ENCODE data around the gene MUC2.

MUC2 gene

GRCh38 chr11:1077417-1078119 is 2.9 kb downstream of the MUC2 start:
- H3K4me3 Mint-ChIP-seq, result no peak overlapping the region
- no peak overlapping the region for H3K27ac Mint-ChIP-seq
- H3K4me1 Mint-ChIP-seq (ENCODE audit: low read depth), result peaks cover 7% of the 10 kb centered on the region
- H3K27me3 Mint-ChIP-seq, result peaks cover 2% of the 10 kb centered on the region
- H3K36me3 Mint-ChIP-seq (ENCODE audit: low read depth), result no peaks in the 10 kb centered on the region
- H3K9me3 Mint-ChIP-seq, result no peaks in the 10 kb centered on the region
- intact Hi-C loops (cut with micrococcal nuclease), result no loop called here

GRCh38 chr11:1078191-1078601 is 3.5 kb downstream of the MUC2 start:
- Mint-ChIP-seq H3K27ac (no peak overlapping the region), H3K9me3 (no peaks in the 10 kb centered on the region), H3K4me3 (no peak overlapping the region), H3K4me1 (ENCODE audit: low read depth) (peaks cover 5% of the 10 kb centered on the region), H3K36me3 (ENCODE audit: low read depth) (no peaks in the 10 kb centered on the region), H3K27me3 (peaks cover 2% of the 10 kb centered on the region)
- intact Hi-C loops (cut with micrococcal nuclease), result no loop called here

- Mint-ChIP-seq H3K4me1 (ENCODE audit: low read depth) (no peaks in the 10 kb centered on the region), H3K27ac (no peak overlapping the region), H3K4me3 (no peak overlapping the region), H3K36me3 (ENCODE audit: low read depth) (no peaks in the 10 kb centered on the region), H3K9me3 (no peaks in the 10 kb centered on the region), H3K27me3 (peaks cover 5% of the 10 kb centered on the region)
- intact Hi-C loops (cut with micrococcal nuclease), result no loop called here
Observed at GRCh38 chr11:1081601-1082311, 7.1 kb downstream of the MUC2 start.

- Mint-ChIP-seq H3K9me3 (no peaks in the 10 kb centered on the region), H3K27me3 (peaks cover 5% of the 10 kb centered on the region), H3K4me1 (ENCODE audit: low read depth) (no peaks in the 10 kb centered on the region), H3K36me3 (ENCODE audit: low read depth) (no peaks in the 10 kb centered on the region), H3K27ac (no peak overlapping the region), H3K4me3 (no peak overlapping the region)
- intact Hi-C loops (cut with micrococcal nuclease), result no loop called here
Observed at GRCh38 chr11:1082346-1082727, 7.7 kb downstream of the MUC2 start.

- Mint-ChIP-seq H3K9me3 (no peaks in the 10 kb centered on the region), H3K36me3 (ENCODE audit: low read depth) (no peaks in the 10 kb centered on the region), H3K27ac (no peak overlapping the region), H3K4me1 (ENCODE audit: low read depth) (no peaks in the 10 kb centered on the region), H3K27me3 (peaks cover 5% of the 10 kb centered on the region), H3K4me3 (no peak overlapping the region)
- intact Hi-C loops (cut with micrococcal nuclease), result no loop called here
Observed at GRCh38 chr11:1082728-1083620, 8.3 kb downstream of the MUC2 start.

GRCh38 chr11:1083621-1084551 is 9.2 kb downstream of the MUC2 start:
- Mint-ChIP-seq H3K36me3 (ENCODE audit: low read depth) (no peaks in the 10 kb centered on the region), H3K4me1 (ENCODE audit: low read depth) (no peaks in the 10 kb centered on the region), H3K27ac (no peak overlapping the region), H3K27me3 (peaks cover 5% of the 10 kb centered on the region), H3K4me3 (no peak overlapping the region), H3K9me3 (no peaks in the 10 kb centered on the region)
- intact Hi-C loops (cut with micrococcal nuclease), result no loop called here

GRCh38 chr11:1084561-1085439 is 10.1 kb downstream of the MUC2 start:
- Mint-ChIP-seq H3K27ac (no peak overlapping the region), H3K4me1 (ENCODE audit: low read depth) (no peaks in the 10 kb centered on the region), H3K36me3 (ENCODE audit: low read depth) (no peaks in the 10 kb centered on the region), H3K4me3 (no peak overlapping the region), H3K9me3 (no peaks in the 10 kb centered on the region), H3K27me3 (peaks cover 5% of the 10 kb centered on the region)
- intact Hi-C loops (cut with micrococcal nuclease), result no loop called here

GRCh38 chr11:1085440-1086170 is 10.9 kb downstream of the MUC2 start:
- Mint-ChIP-seq H3K4me3 (no peak overlapping the region), H3K4me1 (ENCODE audit: low read depth) (no peaks in the 10 kb centered on the region), H3K27me3 (peaks cover 5% of the 10 kb centered on the region), H3K36me3 (ENCODE audit: low read depth) (no peaks in the 10 kb centered on the region), H3K9me3 (no peaks in the 10 kb centered on the region), H3K27ac (no peak overlapping the region)
- intact Hi-C loops (cut with micrococcal nuclease), result no loop called here

- H3K9me3 Mint-ChIP-seq, result peaks cover 6% of the 10 kb centered on the region
- no peaks in the 10 kb centered on the region for H3K36me3 Mint-ChIP-seq (ENCODE audit: low read depth)
- H3K4me3 Mint-ChIP-seq, result no peak overlapping the region
- peaks cover 5% of the 10 kb centered on the region for H3K27me3 Mint-ChIP-seq
- H3K27ac Mint-ChIP-seq, result no peak overlapping the region
- intact Hi-C loops (cut with micrococcal nuclease), result no loop called here
- no peaks in the 10 kb centered on the region for H3K4me1 Mint-ChIP-seq (ENCODE audit: low read depth)
Observed at GRCh38 chr11:1086171-1087102, 11.8 kb downstream of the MUC2 start.

GRCh38 chr11:1087279-1087960 is 12.7 kb downstream of the MUC2 start:
- Mint-ChIP-seq H3K27ac (no peak overlapping the region), H3K4me3 (no peak overlapping the region), H3K27me3 (peaks cover 5% of the 10 kb centered on the region), H3K4me1 (ENCODE audit: low read depth) (no peaks in the 10 kb centered on the region), H3K9me3 (peaks cover 10% of the 10 kb centered on the region), H3K36me3 (ENCODE audit: low read depth) (no peaks in the 10 kb centered on the region)
- intact Hi-C loops (cut with micrococcal nuclease), result no loop called here
